Occipital lobe (tissue), 2 donors: ENCODE data around the gene FBXO10. TPM values are rescaled to one million over a fixed set of nuclear protein-coding genes. Genes with fewer than 3 reads are reported as not detected.

ENCODE experiments used
- DNase-seq: peaks from one replicate; lab custom pipeline; 2025; lab: John Stamatoyannopoulos, UW
- total RNA-seq: library from RNA; depleted of rRNA; stranded (reverse); fragments of >200 nt; gene quantifications from one replicate; pipeline ENCODE4 v1.2.3, GENCODE V29; 2014

Gene FBXO10
- total RNA-seq, 1 donor from 2014 or later = 9.2 TPM

- peak; percentile 87 for DNase-seq
These were observed 16.1 kb upstream of the FBXO10 start, which contains the start of gene TOMM5 for GRCh38 chr9:37592108-37592951. TSS of gene TOMM5 (minus strand) at chr9:37592597. CDS start at chr9:37592532, 65 bp downstream.

DNA sequence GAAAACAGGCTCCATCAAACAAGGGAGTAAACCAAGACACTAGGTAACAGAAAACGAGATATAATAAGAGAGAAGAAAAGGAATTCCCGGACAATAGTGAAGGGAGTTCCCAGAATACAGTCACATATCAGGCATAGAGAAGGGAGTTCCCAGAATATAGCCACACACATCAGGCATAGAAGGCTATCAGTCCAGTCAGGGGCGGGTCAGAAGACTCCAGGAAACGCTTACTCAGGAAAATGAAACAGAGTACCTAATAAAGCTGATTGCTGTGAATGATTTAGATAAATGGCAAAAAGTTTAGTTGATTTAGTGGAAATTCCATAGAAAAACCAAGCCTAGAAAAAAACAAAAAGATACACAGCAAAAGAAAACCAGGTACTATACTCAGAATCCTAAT lies 11.3 kb upstream of the FBXO10 start:
- no peak for DNase-seq

DNA sequence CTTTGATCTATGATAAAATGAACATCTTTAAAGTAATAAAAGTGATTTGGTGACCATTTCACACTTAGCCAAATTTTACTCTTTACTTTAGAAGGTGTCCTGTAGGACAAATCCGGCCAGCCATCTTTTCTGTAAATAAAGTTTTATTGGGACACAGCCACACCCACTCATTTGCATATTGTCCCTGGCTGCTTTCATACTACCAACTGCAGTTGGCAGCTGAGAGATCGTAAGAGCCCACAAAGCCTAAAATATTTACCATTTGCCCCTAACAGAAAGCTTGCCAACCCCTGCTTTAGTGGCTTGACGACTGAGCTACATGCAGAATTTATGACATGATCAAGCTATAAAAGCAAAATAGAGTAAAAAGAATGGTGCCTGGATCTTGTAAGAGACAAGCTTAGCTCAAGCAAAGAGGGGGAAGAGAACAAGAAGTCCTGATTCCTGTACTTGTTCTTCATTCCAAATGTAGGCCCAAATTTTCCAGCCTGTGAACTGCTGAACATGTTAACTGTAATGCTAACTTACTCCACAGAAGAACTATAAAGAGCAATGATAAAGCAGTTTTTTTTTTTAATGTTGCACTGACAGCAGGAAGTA lies 7.4 kb upstream of the FBXO10 start:
- no peak for DNase-seq

DNA sequence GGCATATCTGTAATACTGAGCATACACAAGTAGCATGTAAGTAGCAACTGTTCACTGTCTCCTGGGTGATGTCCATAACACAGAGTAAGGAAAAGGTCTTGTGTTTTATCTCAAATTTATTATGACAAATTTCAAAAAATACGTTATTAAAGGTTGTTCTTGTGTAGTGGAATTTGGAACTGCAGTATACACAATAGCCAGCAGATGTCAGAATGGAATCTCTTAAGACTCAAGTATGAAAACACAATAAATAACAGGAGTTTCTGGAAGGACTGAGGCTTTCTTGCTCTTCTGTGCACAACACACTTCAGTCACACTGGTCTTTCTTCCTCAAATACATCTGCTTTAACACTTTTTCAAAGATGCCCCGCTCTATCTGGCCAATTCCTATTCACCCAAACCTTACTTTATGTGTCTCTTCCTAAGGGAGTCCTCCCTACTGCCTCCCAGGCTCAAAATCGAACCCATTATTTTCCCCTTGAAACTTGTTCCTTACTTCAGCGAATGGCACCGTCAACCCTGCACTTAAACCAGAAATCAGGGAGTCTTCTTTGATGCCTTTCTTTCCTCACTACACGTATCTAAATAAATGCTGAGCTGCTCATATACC lies 6.5 kb upstream of the FBXO10 start:
- no peak for DNase-seq

GRCh38 chr9:37575511-37575914 lies 667 bp downstream of the FBXO10 start:
- DNase-seq = no peak

DNA sequence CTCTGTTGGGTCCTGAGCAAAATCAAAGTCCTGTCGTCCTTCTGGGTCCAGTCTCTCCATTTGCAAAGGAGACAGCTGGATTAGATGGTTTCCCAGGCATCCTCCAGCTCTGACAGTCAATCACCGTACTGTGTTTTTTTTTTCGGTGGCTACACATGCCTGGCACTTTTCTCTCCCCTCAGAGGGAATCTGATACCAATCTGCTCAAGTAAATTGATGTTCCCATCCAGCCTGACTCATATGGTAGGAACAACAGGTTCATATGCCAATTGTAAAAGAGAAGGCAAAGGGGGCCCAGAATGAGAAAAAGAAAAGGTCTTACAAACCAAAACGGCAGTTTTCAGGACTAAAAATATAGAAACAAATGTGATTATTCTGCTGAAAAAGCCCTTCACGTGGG lies 1.2 kb downstream of the FBXO10 start:
- DNase-seq = no peak

GRCh38 chr9:37574241-37574721 lies 1.9 kb downstream of the FBXO10 start:
- peak; percentile 6 for DNase-seq

GRCh38 chr9:37571282-37571681 lies 4.9 kb downstream of the FBXO10 start:
- no peak for DNase-seq

DNA sequence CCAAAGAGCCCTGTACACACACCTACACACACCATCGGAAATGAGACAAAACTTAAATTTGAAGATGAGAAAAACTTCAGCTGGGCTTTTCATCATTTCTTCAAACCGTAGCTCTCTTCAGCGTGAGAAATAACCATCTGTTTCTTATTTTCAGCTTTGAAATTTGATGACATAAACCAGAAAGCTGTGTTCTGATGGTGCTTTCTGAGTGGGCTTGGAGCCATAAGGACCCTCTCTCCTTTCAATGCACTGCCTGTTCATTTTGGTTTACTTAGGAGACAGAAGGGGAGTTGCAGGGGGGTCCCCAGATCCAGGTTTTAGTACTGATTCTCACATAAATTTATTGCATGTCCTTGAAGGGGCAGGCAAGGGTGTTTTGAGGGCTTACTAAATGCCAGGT lies 9.5 kb downstream of the FBXO10 start:
- no peak for DNase-seq

DNA sequence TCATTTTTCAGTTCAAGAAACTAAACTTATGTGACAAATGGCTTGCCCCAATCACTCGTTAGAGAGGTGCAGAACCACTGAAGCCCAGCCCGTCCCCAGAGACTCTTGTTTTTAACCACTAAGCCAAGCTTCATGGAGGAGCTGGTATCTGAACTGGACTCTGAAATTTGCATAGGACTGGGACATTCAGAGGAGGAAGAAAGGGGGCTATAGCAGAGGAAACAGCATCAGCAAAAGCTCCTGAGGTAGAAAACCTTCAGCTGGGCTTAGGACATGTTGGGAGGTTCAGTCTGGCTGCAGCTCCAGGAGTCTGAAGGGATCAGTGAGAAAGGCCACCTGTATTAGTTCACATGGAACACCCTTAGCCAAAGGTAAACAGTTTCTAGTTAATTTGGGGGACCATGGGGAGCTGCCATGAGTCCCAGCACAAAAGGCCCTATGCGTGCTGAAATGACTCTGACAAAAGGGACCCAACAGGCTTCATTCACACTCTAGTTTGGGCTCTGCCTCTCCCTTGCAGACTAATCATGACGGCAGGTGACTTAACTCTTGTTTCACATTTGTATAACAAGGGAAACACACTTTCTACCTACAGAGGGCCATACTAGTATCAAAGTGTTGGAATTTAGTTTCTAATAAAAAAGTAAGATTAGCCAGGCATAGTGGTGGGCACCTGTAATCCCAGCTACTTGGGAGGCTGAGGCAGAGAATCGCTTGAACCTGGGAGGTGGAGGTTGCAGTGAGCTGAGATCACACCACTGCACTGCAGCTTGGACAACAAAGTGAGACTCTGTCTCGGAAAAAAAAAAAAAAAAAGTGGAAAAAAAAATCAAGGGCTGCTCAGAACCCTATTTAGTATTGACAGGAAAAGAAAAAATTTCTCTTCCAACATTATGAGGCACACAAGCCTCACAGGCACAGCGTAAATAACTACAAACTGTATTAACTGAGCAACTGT lies 10.2 kb downstream of the FBXO10 start:
- DNase-seq = no peak

DNA sequence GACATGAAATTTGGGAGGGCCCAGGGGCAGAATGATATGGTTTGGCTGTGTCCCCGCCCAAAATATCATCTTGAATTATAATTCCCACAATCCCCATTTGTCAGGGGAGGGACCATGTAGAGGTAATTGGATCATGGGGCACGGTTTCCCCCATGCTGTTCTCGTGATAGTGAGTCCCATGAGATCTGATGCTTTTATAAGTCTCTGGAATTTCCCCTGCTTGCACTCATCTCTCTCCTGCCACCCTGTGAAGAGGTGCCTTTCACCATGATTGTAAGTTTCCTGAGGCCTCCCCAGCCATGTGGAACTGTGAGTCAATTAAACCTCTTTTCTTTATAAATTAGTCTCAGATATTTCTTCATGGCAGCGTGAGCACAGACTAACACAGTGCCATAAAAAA lies 11.3 kb downstream of the FBXO10 start:
- no peak for DNase-seq

- DNase-seq = no peak
These were observed 12.2 kb downstream of the FBXO10 start for GRCh38 chr9:37563806-37564513.

DNA sequence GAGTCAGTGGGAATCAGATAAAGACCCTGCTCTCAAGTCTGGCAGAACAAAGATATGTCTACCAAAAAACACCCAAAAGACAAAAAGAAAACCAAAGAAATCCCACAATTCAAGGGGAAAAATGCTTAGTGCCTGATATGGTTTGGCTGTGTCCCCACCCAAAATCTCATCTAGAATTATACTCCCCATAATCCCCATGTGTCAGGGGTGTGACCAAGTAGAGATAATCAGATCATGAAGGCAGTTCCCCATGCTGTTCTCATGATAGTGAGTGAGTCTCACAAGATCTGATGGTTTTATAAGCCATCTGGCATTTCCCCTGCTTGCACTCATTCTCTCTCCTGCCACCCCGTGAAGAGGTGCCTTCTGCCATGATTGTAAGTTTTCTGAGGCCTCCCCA lies 13.4 kb downstream of the FBXO10 start:
- DNase-seq = no peak

DNA sequence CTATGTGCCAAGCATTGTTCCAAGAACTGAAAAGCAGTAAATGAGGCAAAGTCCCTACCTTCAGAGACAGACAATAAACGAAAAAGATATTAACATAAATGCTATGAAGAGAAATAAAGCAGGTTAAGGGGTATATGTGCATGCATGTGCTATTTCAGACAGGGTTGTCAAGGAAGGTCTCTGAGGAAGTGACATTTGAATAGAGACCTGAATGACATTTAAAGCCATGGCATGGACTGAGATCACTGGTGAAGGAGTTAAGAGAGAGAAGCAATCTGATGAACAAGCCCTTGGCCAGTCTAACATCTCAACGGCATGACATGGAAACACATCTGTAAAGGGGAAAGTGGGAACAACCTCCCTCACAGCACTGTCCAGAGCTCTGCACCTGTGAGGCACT lies 14.5 kb downstream of the FBXO10 start:
- DNase-seq = no peak

DNA sequence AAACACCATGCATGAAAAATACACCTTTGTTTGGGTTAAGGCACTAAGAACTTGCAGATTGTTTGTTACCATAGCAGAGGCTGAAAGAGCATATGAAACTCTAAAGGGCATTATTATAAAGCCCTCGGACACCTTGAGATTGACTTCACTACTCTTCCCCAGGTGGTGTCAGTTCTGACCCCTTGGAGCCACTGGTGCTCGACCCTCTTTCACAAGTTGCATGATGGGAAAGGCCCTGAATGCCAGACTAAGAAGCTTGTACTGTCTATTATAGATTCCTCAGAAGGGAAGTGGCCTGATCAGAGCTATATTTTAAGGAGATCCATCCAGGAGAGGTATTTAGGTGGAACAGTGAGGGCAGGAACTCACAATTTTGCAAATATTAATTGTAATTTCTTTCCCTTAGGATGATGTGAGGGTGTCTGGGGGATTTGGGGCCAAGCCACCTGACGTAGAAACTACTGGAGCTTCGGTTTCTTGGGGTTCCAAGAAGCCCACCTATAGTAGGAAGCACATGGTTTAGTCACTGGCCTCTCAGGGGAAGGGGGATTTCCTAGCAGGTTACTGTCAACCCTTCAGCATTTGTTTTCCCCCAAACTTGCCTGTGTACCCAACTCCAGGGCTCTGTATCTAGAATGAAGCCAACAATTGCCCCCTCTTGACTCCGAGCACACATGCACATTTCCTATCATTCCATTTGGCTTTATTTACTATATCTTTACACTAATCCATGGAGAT lies 16.2 kb downstream of the FBXO10 start:
- no peak for DNase-seq

GRCh38 chr9:37559125-37559524 lies 17.1 kb downstream of the FBXO10 start:
- no peak for DNase-seq

- no peak for DNase-seq
These were observed 20.4 kb downstream of the FBXO10 start for GRCh38 chr9:37555786-37556185.

DNA sequence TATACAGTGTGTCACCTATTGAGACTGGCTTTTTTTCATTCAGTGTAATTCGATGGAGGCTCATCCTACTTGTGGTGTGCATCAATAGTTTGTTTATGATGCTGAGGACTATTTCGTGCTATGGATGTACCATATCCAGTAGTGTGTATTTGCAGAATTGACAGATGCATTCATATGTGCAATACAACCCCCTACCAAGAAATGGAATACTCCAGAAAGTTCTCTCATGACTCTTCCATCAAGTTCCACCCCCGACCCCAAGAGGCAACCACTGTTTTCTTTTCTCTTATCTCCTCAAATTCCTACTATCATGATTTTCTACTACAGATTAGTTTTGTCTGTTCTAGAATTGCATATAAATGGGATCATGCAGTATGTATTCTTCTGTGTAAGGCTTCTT lies 21.9 kb downstream of the FBXO10 start:
- no peak for DNase-seq

GRCh38 chr9:37551888-37552287 lies 24.3 kb downstream of the FBXO10 start:
- no peak for DNase-seq

- DNase-seq = no peak
These were observed 24.7 kb downstream of the FBXO10 start for GRCh38 chr9:37551468-37551867.
